Measurements from ENCODE around the gene GLOD4. TPM values are rescaled to one million over a fixed set of nuclear protein-coding genes. Genes with fewer than 3 reads are reported as not detected.
"Not testable (repeated sequence)": the region's sequence is repeated elsewhere in the genome, so short reads cannot be mapped to it uniquely, and the experiment has no call there.

Gene GLOD4
- total and polyA plus RNA-seq, 9 donors = 46.8 to 79.4 (median 69.9) TPM

DNA sequence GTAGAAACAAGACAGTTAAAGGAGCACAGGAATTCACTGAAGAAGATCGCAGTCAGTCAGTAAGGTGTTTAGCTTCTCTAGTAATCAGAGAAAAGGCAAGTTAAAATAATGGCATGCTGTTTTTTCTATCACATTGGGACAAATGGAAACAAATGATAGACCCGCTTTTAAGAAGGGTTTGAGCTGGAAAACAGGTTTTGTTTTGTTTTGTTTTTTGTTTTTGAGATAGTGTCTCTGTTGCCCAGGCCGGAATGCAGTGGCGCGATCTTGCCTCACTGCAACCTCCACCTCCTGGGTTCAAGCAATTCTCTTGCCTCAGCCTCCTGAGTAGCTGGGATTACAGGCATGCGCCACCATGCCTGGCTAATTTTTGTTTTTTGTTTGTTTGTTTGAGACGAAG is 3.8 kb upstream of the GLOD4 start:
- Histone ChIP-seq H3K36me3 (ENCODE audit: control insufficient read depth, insufficient read depth, low read length) (peaks cover 33% of the 10 kb centered on the region), H3K4me1 (ENCODE audit: control insufficient read depth, insufficient read depth, low read length) (peaks cover 13% of the 10 kb centered on the region)
- H3K4me3 ChIP-seq (ENCODE audit: low read length); H3K27ac ChIP-seq (ENCODE audit: low read length); H3K27me3 ChIP-seq (ENCODE audit: control insufficient read depth, insufficient read depth, low read length); DNase-seq; H3K9me3 ChIP-seq (replicated peaks; ENCODE audit: control insufficient read depth, low read depth, low read length): not testable (repeated sequence)
- 97% methylated on average over 6 of the region's 7 CpGs for WGBS (ENCODE audit: insufficient coverage)

DNA sequence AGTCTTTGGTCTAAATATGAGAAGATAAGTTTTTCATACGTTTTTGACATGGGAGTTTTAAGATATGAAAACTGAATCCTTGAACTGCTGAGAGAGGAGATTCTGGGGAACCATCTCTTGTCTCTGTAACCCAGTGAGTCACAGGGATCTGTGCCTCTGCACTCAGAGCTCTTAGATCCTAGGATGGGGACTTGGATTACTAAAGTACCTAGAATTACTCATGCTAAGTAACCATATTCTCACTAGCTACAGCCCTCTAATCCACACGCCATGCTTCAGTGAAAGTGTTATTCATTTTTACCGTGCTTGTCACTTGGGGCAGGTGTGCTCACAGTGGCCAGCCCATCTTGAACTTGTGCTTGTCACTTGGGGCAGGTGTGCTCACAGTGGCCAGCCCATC is 2.1 kb upstream of the GLOD4 start:
- peaks cover 25% of the 10 kb centered on the region for H3K36me3 ChIP-seq (ENCODE audit: control insufficient read depth, insufficient read depth, low read length)
- H3K4me3 ChIP-seq (ENCODE audit: low read length) = no peak overlapping the region
- WGBS (ENCODE audit: insufficient coverage) = 87% methylated on average over 3 of the region's 3 CpGs

DNA sequence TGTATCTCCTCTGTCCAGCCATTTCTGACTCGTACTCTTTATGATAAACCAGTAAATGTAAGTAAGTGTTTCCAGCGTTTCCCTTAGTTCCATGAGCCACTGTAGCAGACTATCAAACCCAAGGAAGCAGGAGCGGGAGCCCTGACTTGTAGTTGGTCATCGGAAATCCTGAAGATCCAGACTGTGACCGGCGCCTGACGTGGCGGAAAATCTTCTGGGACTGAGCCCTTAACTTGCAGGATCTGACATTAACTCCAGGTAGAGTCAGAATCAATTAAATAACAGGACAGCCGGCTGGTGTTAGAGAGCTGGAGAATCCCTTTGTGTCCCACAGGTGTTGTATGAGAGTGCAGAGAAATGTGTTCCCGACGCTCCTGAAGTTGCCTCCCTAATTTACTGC is 4.0 kb downstream of the GLOD4 start:
- WGBS (ENCODE audit: insufficient coverage) = 88% methylated on average over 6 of the region's 11 CpGs

More for the DNA sequence above, 2.1 kb upstream of the GLOD4 start:
- Histone ChIP-seq H3K27ac (ENCODE audit: low read length) (no peak overlapping the region), H3K27me3 (ENCODE audit: control insufficient read depth, insufficient read depth, low read length) (no peaks in the 10 kb centered on the region), H3K9me3 (replicated peaks; ENCODE audit: control insufficient read depth, low read depth, low read length) (no peaks in the 10 kb centered on the region), H3K4me1 (ENCODE audit: control insufficient read depth, insufficient read depth, low read length) (peaks cover 14% of the 10 kb centered on the region)
- no peak for DNase-seq

DNA sequence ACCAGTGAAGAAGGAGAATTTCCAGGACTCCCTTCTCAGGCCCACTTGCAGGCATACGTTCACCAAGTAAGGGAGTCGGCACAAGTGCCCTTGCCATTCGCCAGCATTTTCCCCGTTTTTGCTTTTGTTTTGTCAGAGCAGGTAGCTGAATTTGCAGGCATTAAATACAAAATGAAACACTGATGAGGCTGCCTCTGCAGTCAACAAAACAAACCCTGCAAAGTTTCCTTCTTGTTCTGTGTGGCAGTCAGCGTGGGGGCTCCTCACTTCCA is 7.8 kb downstream of the GLOD4 start:
- Histone ChIP-seq H3K27me3 (ENCODE audit: control insufficient read depth, insufficient read depth, low read length) (no peaks in the 10 kb centered on the region), H3K4me3 (ENCODE audit: low read length) (no peak overlapping the region), H3K27ac (ENCODE audit: low read length) (no peak overlapping the region), H3K9me3 (replicated peaks; ENCODE audit: control insufficient read depth, low read depth, low read length) (no peaks in the 10 kb centered on the region), H3K36me3 (ENCODE audit: control insufficient read depth, insufficient read depth, low read length) (peaks cover 72% of the 10 kb centered on the region), H3K4me1 (ENCODE audit: control insufficient read depth, insufficient read depth, low read length) (no peaks in the 10 kb centered on the region)
- no peak for DNase-seq
- WGBS (ENCODE audit: insufficient coverage) = 90% methylated on average over 3 of the region's 5 CpGs

More for the DNA sequence above, 4.0 kb downstream of the GLOD4 start:
- Histone ChIP-seq H3K4me3 (ENCODE audit: low read length) (no peak overlapping the region), H3K36me3 (ENCODE audit: control insufficient read depth, insufficient read depth, low read length) (peaks cover 54% of the 10 kb centered on the region), H3K27me3 (ENCODE audit: control insufficient read depth, insufficient read depth, low read length) (no peaks in the 10 kb centered on the region), H3K27ac (ENCODE audit: low read length) (no peak overlapping the region), H3K9me3 (replicated peaks; ENCODE audit: control insufficient read depth, low read depth, low read length) (no peaks in the 10 kb centered on the region), H3K4me1 (ENCODE audit: control insufficient read depth, insufficient read depth, low read length) (peaks cover 10% of the 10 kb centered on the region)
- DNase-seq = no peak

DNA sequence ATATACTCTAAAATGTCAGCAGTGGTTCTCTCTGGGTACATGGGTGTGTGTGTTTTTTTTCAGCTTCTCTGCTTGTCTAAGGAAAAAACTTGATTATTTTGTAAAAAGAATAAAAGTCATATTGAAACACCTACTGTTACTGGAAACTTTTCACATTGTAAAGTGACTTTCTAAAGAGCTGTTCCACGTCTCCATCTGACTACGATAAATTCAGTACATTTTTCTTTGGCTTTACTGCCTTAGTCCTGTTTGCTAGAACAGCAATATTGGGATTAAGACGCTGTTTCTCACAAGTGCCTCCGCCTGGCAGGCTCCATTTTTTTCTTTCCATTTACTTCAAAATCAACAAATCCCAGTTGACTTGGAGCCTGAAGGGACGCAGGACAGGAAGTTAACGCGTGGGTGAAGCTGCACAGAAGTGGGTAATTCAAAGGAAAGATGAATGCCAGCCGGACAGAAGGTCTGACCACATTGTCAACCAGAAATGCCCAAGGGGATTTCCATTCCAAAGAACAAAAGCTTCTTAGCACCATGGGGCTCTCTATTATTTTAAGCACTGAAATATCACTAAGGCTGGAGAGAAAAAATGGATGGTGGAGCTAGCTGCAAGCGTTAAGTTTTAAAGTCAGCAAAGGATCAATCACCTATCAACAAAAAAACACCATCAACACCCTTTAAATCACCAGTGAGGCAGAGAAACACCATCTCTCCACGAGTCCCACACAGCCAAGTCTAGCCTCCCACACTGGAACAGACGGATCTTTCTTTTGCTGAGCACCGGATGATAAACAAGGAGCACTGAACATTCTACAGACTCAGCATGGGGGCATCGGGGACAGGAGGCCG is 8.4 kb downstream of the GLOD4 start:
- no peak for DNase-seq
- Histone ChIP-seq H3K36me3 (ENCODE audit: control insufficient read depth, insufficient read depth, low read length) (peaks cover 74% of the 10 kb centered on the region), H3K4me1 (ENCODE audit: control insufficient read depth, insufficient read depth, low read length) (no peaks in the 10 kb centered on the region), H3K4me3 (ENCODE audit: low read length) (no peak overlapping the region), H3K9me3 (replicated peaks; ENCODE audit: control insufficient read depth, low read depth, low read length) (no peaks in the 10 kb centered on the region), H3K27me3 (ENCODE audit: control insufficient read depth, insufficient read depth, low read length) (no peaks in the 10 kb centered on the region), H3K27ac (ENCODE audit: low read length) (no peak overlapping the region)
- WGBS (ENCODE audit: insufficient coverage) = 73% methylated on average over 10 of the region's 14 CpGs

DNA sequence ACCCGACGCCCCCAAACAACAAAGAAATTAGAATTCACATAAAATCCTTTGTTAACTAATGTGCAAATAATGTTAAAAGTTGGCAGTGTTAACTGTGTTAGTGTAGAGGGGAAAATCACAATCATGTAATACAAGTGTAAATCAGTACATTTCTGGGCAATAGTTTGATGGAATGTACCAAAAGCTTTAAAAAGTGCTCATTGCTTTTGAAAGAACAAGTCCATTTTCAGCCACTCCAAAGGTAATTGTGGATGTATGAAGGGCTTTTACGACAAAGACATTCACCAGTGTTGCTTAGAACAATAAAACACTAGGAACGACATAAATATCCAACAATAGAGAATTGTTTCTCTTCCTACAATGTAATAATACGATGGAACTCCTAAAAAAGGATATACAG is 9.1 kb downstream of the GLOD4 start:
- Histone ChIP-seq H3K9me3 (replicated peaks; ENCODE audit: control insufficient read depth, low read depth, low read length) (no peaks in the 10 kb centered on the region), H3K4me3 (ENCODE audit: low read length) (no peak overlapping the region), H3K27ac (ENCODE audit: low read length) (no peak overlapping the region), H3K4me1 (ENCODE audit: control insufficient read depth, insufficient read depth, low read length) (no peaks in the 10 kb centered on the region), H3K27me3 (ENCODE audit: control insufficient read depth, insufficient read depth, low read length) (no peaks in the 10 kb centered on the region), H3K36me3 (ENCODE audit: control insufficient read depth, insufficient read depth, low read length) (peaks cover 71% of the 10 kb centered on the region)
- no CpG with 5 or more reads among the region's 5 CpGs for WGBS (ENCODE audit: insufficient coverage)
- DNase-seq = no peak

DNA sequence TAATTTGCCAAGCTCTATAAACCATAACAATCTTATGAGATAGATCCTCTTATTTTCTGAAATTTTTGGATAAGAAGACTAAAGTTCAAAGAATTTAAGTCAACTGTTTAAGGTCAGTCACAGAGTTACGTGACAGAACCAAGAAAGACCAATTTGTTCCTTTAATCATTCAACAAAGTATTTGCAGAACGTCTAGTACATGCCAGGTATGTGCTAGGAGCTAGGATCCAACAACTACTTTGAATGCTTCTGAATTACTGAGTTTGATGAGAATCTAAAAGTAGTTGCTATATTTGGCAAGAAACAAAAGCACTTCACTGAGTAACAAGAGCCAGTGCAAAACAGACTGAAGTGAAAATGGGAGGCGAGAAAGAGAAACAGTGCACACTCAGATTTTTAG is 15.0 kb downstream of the GLOD4 start:
- 93% methylated on average over 1 of the region's 3 CpGs for WGBS (ENCODE audit: insufficient coverage)
- no peak overlapping the region for H3K4me3 ChIP-seq (ENCODE audit: low read length)
- H3K27ac ChIP-seq (ENCODE audit: low read length) = no peak overlapping the region
- no peaks in the 10 kb centered on the region for H3K4me1 ChIP-seq (ENCODE audit: control insufficient read depth, insufficient read depth, low read length)
- peaks cover 55% of the 10 kb centered on the region for H3K36me3 ChIP-seq (ENCODE audit: control insufficient read depth, insufficient read depth, low read length)
- H3K27me3 ChIP-seq (ENCODE audit: control insufficient read depth, insufficient read depth, low read length) = no peaks in the 10 kb centered on the region
- no peak for DNase-seq
- no peaks in the 10 kb centered on the region for H3K9me3 ChIP-seq (replicated peaks; ENCODE audit: control insufficient read depth, low read depth, low read length)

DNA sequence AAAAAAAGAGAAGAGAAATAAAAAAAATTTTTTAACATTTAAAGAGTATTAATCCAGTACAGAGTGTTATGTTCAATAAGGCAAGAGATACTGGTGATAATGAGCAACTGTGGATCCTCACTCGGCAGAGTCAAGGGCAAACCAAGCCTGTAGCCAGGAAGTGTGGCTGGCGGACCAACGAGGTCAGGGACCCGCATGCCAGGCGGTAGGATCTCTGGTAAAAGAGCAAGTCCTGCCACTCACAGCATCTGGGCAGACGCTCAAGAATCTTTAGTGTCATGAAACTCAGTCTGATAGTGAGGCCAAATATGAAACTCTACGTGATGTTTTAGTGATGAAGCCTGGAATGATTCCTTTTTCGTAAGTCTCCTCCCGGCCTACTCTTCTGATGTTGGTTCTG is 21.7 kb downstream of the GLOD4 start:
- no peak overlapping the region for H3K4me3 ChIP-seq (ENCODE audit: low read length)
- 93% methylated on average over 9 of the region's 9 CpGs for WGBS (ENCODE audit: insufficient coverage)
- peaks cover 39% of the 10 kb centered on the region for H3K36me3 ChIP-seq (ENCODE audit: control insufficient read depth, insufficient read depth, low read length)
- H3K4me1 ChIP-seq (ENCODE audit: control insufficient read depth, insufficient read depth, low read length) = no peaks in the 10 kb centered on the region
- no peaks in the 10 kb centered on the region for H3K27me3 ChIP-seq (ENCODE audit: control insufficient read depth, insufficient read depth, low read length)
- no peak for DNase-seq
- H3K27ac ChIP-seq (ENCODE audit: low read length) = no peak overlapping the region
- no peaks in the 10 kb centered on the region for H3K9me3 ChIP-seq (replicated peaks; ENCODE audit: control insufficient read depth, low read depth, low read length)

DNA sequence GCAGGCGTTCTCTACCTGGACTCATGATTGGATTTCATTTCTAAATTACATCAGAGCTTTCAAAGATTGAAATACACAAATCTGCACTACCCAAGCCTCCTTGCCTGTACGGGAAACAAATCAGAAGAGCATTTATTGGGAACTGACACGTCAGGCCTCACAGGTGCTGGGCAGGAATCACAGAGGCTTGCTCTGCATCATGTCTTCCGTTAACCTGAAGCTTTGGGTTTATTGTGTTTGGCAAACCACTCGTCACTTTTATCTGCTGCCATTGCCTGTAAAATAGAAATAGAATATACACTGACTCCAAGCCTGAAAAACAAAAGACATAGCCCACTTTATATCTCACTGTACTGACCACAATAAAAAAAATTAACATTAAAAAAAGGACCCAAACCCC is 22.1 kb downstream of the GLOD4 start:
- Histone ChIP-seq H3K4me1 (ENCODE audit: control insufficient read depth, insufficient read depth, low read length) (no peaks in the 10 kb centered on the region), H3K27ac (ENCODE audit: low read length) (no peak overlapping the region), H3K36me3 (ENCODE audit: control insufficient read depth, insufficient read depth, low read length) (peaks cover 35% of the 10 kb centered on the region), H3K9me3 (replicated peaks; ENCODE audit: control insufficient read depth, low read depth, low read length) (no peaks in the 10 kb centered on the region), H3K4me3 (ENCODE audit: low read length) (no peak overlapping the region), H3K27me3 (ENCODE audit: control insufficient read depth, insufficient read depth, low read length) (no peaks in the 10 kb centered on the region)
- no peak for DNase-seq
- 93% methylated on average over 3 of the region's 5 CpGs for WGBS (ENCODE audit: insufficient coverage)

DNA sequence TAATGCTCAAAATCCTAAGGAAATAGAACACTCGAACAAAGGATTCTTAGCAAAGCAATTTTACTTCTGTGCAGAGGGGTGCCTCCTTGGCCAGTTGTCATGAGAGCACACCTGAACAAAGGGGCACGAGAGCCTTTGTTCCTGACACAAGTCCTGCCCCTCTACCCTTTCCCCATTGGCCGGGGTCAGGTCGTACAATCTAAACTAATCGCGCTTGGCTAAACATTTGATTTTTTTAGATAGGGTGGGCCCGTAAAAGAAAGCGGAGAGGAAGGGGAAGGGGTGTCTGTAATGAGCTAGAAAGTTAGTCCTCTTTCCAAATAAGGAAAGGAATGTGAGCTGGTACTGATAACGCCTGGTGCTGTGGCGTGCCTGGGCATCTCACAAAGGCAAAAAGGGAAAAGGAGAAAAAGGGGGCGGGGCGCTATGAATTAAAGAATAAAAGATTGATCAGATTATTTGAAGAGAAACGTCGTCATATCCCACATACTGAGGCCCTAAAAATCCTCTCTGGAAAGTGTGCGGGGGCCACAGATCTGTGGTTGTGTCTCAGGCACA is 26.0 kb downstream of the GLOD4 start:
- H3K4me1 ChIP-seq (ENCODE audit: control insufficient read depth, insufficient read depth, low read length) = peaks cover 10% of the 10 kb centered on the region
- DNase-seq; H3K27ac ChIP-seq (ENCODE audit: low read length); H3K27me3 ChIP-seq (ENCODE audit: control insufficient read depth, insufficient read depth, low read length); H3K4me3 ChIP-seq (ENCODE audit: low read length); H3K9me3 ChIP-seq (replicated peaks; ENCODE audit: control insufficient read depth, low read depth, low read length): not testable (repeated sequence)
- H3K36me3 ChIP-seq (ENCODE audit: control insufficient read depth, insufficient read depth, low read length) = peaks cover 27% of the 10 kb centered on the region
- WGBS (ENCODE audit: insufficient coverage) = 67% methylated on average over 6 of the region's 15 CpGs
